SK-N-SH (cell line): Measurements from ENCODE around the gene FUT9.

Experiments
- CTCF ChIP-seq: fragments of 200-600 bp; sonication (generic); IDR thresholded peaks from 2 replicates; pipeline ENCODE4 v1.6.1; 2017; ENCODE audit warnings: antibody characterized with exemption, mild to moderate bottlenecking, moderate library complexity
- EP300 ChIP-seq, 2 experiments: IDR thresholded peaks; 2 replicates each; pipeline versions ENCODE4 v1.4.0 to v1.6.1; 2012; ENCODE audit warnings: borderline replicate concordance in 1 of 2, low read depth in 1 of 2, low read length in 1 of 2
- FOXM1 ChIP-seq: IDR thresholded peaks from 2 replicates; pipeline ENCODE4 v1.4.0; 2012; ENCODE audit warnings: low read depth, mild to moderate bottlenecking
- NFIC ChIP-seq: IDR thresholded peaks from 2 replicates; pipeline ENCODE4 v1.4.0; 2012; ENCODE audit warnings: borderline replicate concordance
- SIN3A ChIP-seq: IDR thresholded peaks from 2 replicates; pipeline ENCODE4 v1.6.1; 2012; ENCODE audit warnings: low read depth, mild to moderate bottlenecking, low read length, moderate library complexity, borderline replicate concordance
- SMC3 ChIP-seq: IDR thresholded peaks from 2 replicates; pipeline ENCODE4 v1.6.1; 2012; ENCODE audit warnings: low read depth, low read length, improper control_type of control experiment
- TAF1 ChIP-seq: IDR thresholded peaks from 2 replicates; pipeline ENCODE4 v1.6.1; 2012; ENCODE audit warnings: low read depth, mild to moderate bottlenecking, low read length, moderate library complexity, borderline replicate concordance
- USF2 ChIP-seq: fragments of 150-350 bp; IDR thresholded peaks from 2 replicates; pipeline ENCODE4 v1.6.1; 2017; ENCODE audit warnings: antibody characterized with exemption, low read length, low read depth, borderline replicate concordance

- no peak for TF ChIP-seq USF2
- no peak for TF ChIP-seq TAF1
- TF ChIP-seq NFIC: no peak
- TF ChIP-seq FOXM1: no peak
- no peak for TF ChIP-seq CTCF
- no peak for TF ChIP-seq EP300 (IDR thresholded peaks at IDR 0.05; ENCODE audit: borderline replicate concordance in 1 of 2, low read depth in 1 of 2, low read length in 1 of 2)
- TF ChIP-seq SIN3A: no peak
- no peak for TF ChIP-seq SMC3
Measured at GRCh38 chr6:95978230-95978629, 37.5 kb upstream of the FUT9 start.
